Measurements from ENCODE around the gene IFT122.

DNA sequence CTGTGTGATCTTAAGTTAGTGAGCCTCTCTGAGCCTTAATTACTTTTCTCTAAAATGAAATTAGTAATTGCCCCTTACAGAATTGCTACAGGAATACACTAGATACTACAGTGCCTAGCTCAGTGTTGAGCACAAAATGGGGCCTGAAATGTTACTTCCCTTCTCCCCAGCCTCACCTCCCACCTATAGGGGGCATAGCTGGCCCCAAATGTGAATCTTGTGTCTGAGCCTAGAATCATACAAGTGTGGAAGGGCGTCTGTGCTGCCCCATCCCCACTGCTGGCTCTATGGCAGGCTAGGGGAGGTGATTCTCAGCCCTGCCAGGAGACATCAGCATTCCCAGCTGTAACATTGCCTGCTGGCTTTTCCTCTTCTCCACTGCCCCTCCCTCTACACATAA lies 42.7 kb downstream of the IFT122 start:
- TF ChIP-seq POLR2A (IDR thresholded peaks at IDR 0.05; ENCODE audit: low read depth, low read length) (no peak), SPI1 (IDR thresholded peaks at IDR 0.05; ENCODE audit: low read depth, low read length) (no peak), POLR2AphosphoS5 (IDR thresholded peaks at IDR 0.05; ENCODE audit: low read depth, low read length) (no peak), TAF1 (IDR thresholded peaks at IDR 0.05; ENCODE audit: low read depth, low read length) (no peak), PAX5 (IDR thresholded peaks at IDR 0.05; ENCODE audit: insufficient read depth, low read length, severe bottlenecking) (no peak)

All from GM12891 (cell line).